GM23338 (cell line): Measurements from ENCODE around the gene IFI35. TPM values are rescaled to one million over a fixed set of nuclear protein-coding genes. Genes with fewer than 3 reads are reported as not detected.
A peak's percentile ranks its signal among the peaks of the same experiment; 100 is the strongest.

ENCODE experiments used
- ATAC-seq: fragments of 200-7000 bp; cut with Tn5 transposase; 3 replicates; pipeline ENCODE4 v1.9.1; 2020
- DNase-seq: peaks from one replicate; pipeline ENCODE4 v3.0.0-alpha.2; 2015; ENCODE audit warnings: low spot score
- H2AFZ ChIP-seq: fragments of 200-600 bp; sonication (generic); 2 replicates; pipeline ENCODE4 v1.8.0; 2016; ENCODE audit warnings: antibody characterized with exemption, mild to moderate bottlenecking, moderate library complexity
- H3F3A ChIP-seq: fragments of 200-600 bp; sonication (generic); replicated peaks from 2 replicates; pipeline ENCODE4 v1.8.0; 2017; ENCODE audit warnings: antibody characterized with exemption, mixed run types, low read depth
- H3K27ac ChIP-seq: fragments of 200-600 bp; sonication (generic); 2 replicates; pipeline ENCODE4 v1.6.1; 2016; ENCODE audit warnings: low read depth
- H3K27me3 ChIP-seq: fragments of 200-600 bp; sonication (generic); 2 replicates; pipeline ENCODE4 v1.8.0; 2016; ENCODE audit warnings: mild to moderate bottlenecking, mixed run types, moderate library complexity; ENCODE audit not compliant: insufficient read depth
- H3K36me3 ChIP-seq: fragments of 200-600 bp; sonication (generic); 2 replicates; pipeline ENCODE4 v1.8.0; 2016; ENCODE audit warnings: mild to moderate bottlenecking; ENCODE audit not compliant: insufficient read depth
- H3K4me1 ChIP-seq: fragments of 200-600 bp; sonication (generic); 2 replicates; pipeline ENCODE4 v1.8.0; 2016; ENCODE audit warnings: mild to moderate bottlenecking, moderate library complexity; ENCODE audit not compliant: insufficient read depth
- H3K4me2 ChIP-seq: fragments of 200-600 bp; sonication (generic); 2 replicates; pipeline ENCODE4 v1.7.1; 2017; ENCODE audit warnings: mixed run types
- H3K4me3 ChIP-seq: fragments of 200-600 bp; sonication (generic); 2 replicates; pipeline ENCODE4 v1.6.1; 2016; ENCODE audit warnings: mixed run types
- H3K79me2 ChIP-seq: fragments of 200-600 bp; sonication (generic); replicated peaks from 2 replicates; pipeline ENCODE4 v1.8.0; 2017; ENCODE audit warnings: mild to moderate bottlenecking; ENCODE audit not compliant: insufficient read depth
- H3K9me2 ChIP-seq: fragments of 200-600 bp; sonication (generic); 2 replicates; pipeline ENCODE4 v1.8.0; 2017; ENCODE audit not compliant: insufficient read depth
- H4K20me1 ChIP-seq: fragments of 200-600 bp; sonication (generic); replicated peaks from 2 replicates; pipeline ENCODE4 v1.8.0; 2017; ENCODE audit warnings: mild to moderate bottlenecking; ENCODE audit not compliant: insufficient read depth
- H3K27ac Mint-ChIP-seq: 2 replicates; pipeline ENCODE4 v1.8.0; 2020; ENCODE audit warnings: inconsistent platforms, mild to moderate bottlenecking, moderate library complexity, mixed read lengths
- H3K27me3 Mint-ChIP-seq: 3 replicates; pipeline ENCODE4 v1.8.0; 2022; ENCODE audit warnings: low read depth, mild to moderate bottlenecking, moderate library complexity, mixed read lengths, inconsistent platforms; ENCODE audit not compliant: insufficient read depth, poor library complexity
- H3K36me3 Mint-ChIP-seq: 3 replicates; pipeline ENCODE4 v1.8.0; 2021; ENCODE audit warnings: low read depth, mild to moderate bottlenecking, inconsistent platforms, moderate library complexity, mixed read lengths
- H3K4me1 Mint-ChIP-seq: 3 replicates; pipeline ENCODE4 v1.8.0; 2020; ENCODE audit warnings: mild to moderate bottlenecking, inconsistent platforms, mixed read lengths
- H3K4me3 Mint-ChIP-seq: 3 replicates; pipeline ENCODE4 v1.8.0; 2021; ENCODE audit warnings: moderate library complexity, mild to moderate bottlenecking, inconsistent platforms, mixed read lengths
- H3K9me3 Mint-ChIP-seq: 3 replicates; pipeline ENCODE4 v1.8.0; 2020; ENCODE audit warnings: moderate library complexity, mild to moderate bottlenecking, inconsistent platforms, mixed read lengths
- CREB1 ChIP-seq: fragments of 250-450 bp; sonication (Bioruptor Pico); IDR thresholded peaks from 2 replicates; pipeline ENCODE4 v1.5.0; 2020; ENCODE audit warnings: low read depth, mild to moderate bottlenecking, moderate library complexity
- EZH2 ChIP-seq: fragments of 200-600 bp; sonication (generic); IDR thresholded peaks from one replicate; pipeline ENCODE4 v1.8.0; 2017; ENCODE audit warnings: antibody characterized with exemption, mild to moderate bottlenecking, low read depth; ENCODE audit not compliant: unreplicated experiment
- JUNB ChIP-seq: IDR thresholded peaks from one replicate; pipeline ENCODE4 v1.6.1; 2016; ENCODE audit warnings: antibody characterized with exemption; ENCODE audit not compliant: unreplicated experiment
- NANOG ChIP-seq: IDR thresholded peaks from 2 replicates; pipeline ENCODE4 v1.6.1; 2016; ENCODE audit warnings: antibody characterized with exemption, borderline replicate concordance
- POLR2AphosphoS5 ChIP-seq: IDR thresholded peaks from 2 replicates; pipeline ENCODE4 v1.6.1; 2016; ENCODE audit warnings: antibody characterized with exemption, low read depth
- STAT1 ChIP-seq: IDR thresholded peaks from one replicate; pipeline ENCODE4 v1.6.1; 2016; ENCODE audit warnings: antibody characterized with exemption; ENCODE audit not compliant: unreplicated experiment
- ZNF331 ChIP-seq: fragments of 250-450 bp; sonication (Bioruptor Pico); IDR thresholded peaks from 2 replicates; pipeline ENCODE4 v1.5.0; 2020; ENCODE audit warnings: low read depth, mild to moderate bottlenecking, moderate library complexity
- polyA plus RNA-seq: library from polyadenylated mRNA; unstranded; fragments of >200 nt; fragmentation: Nextera tagmentation; extraction: Ambion mirVana; gene quantifications from 2 replicates; pipeline ENCODE4 v1.2.1, GENCODE V29; 2016
- total RNA-seq: library from RNA; depleted of rRNA; stranded (reverse); fragments of >200 nt; shearing (Covaris generic); gene quantifications from 2 replicates; pipeline ENCODE4 v1.2.3, GENCODE V29; 2014
- TF ChIP-seq, protein P1 (sequence below), 2 experiments: fragments of 200-600 bp in 1 of 2; sonication (generic) in 1 of 2; conservative IDR thresholded peaks; 2 replicates each; pipeline versions ENCODE4 v1.5.1 to v1.6.1; 2016 to 2017; ENCODE audit warnings: antibody characterized with exemption in 2 of 2, low read depth in 2 of 2, mild to moderate bottlenecking in 2 of 2, moderate library complexity in 1 of 2
- TF ChIP-seq, protein P2 (sequence below): fragments of 250-450 bp; sonication (Bioruptor Pico); IDR thresholded peaks from 2 replicates; pipeline ENCODE4 v1.5.0; 2020; ENCODE audit warnings: mild to moderate bottlenecking, moderate library complexity
- TF ChIP-seq, protein P3 (sequence below): IDR thresholded peaks from 2 replicates; pipeline ENCODE4 v1.6.1; 2016; ENCODE audit warnings: antibody characterized with exemption

Gene IFI35
- total and polyA plus RNA-seq, 2 experiments from 2014 or later, result 1.8 to 2.3 TPM

DNA sequence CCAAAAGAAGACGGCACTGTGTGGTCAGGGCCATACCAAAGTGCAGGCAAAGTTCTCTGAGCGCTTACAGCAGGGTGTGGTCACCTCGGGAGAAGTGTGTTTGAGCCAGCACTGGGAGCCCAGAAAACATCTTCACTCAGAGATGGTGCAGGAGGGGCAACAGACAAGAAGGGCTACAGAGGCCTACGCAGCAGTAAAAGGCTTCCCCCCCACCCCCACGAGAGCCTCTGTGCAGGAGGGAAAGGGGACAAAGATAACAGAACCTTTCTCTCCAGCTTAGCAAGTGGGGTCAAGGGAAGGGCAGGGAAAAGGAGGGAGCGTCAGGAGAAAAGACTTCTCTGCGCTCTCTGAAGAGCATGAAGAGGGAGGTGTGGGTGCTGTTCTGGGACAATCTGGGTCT, 12.8 kb downstream of the IFI35 start:
- peaks cover 43% of the 10 kb centered on the region for H3K4me1 Mint-ChIP-seq
- peaks cover 10% of the 10 kb centered on the region for H3K27me3 Mint-ChIP-seq
- peaks cover 34% of the 10 kb centered on the region for H3K79me2 ChIP-seq
- H3K36me3 ChIP-seq, result peaks cover 9% of the 10 kb centered on the region; the same call in 1 of the 2 replicates
- ATAC-seq (no peak), DNase-seq (no peak)
- peaks cover 52% of the 10 kb centered on the region for H3K36me3 Mint-ChIP-seq
- H3K27ac ChIP-seq, result no peak overlapping the region
- no peak overlapping the region for H3K4me3 ChIP-seq
- no peaks in the 10 kb centered on the region for H3K9me3 Mint-ChIP-seq
- peak overlapping the region; percentile 95 for H3K4me3 Mint-ChIP-seq
- no peak overlapping the region for H2AFZ ChIP-seq
- H3K9me2 ChIP-seq, result no peaks in the 10 kb centered on the region
- peak overlapping the region; percentile 97 for H3K4me2 ChIP-seq
- H3K27ac Mint-ChIP-seq, result peak overlapping the region; percentile 91
- H3F3A ChIP-seq, result peaks cover 12% of the 10 kb centered on the region; the same call in 1 of the 2 replicates
- peaks cover 28% of the 10 kb centered on the region for H3K4me1 ChIP-seq
- TF ChIP-seq CREB1 (CRISPR knock-in tag), result no peak
- no peak for TF ChIP-seq STAT1
- H3K27me3 ChIP-seq, result no peaks in the 10 kb centered on the region
- peaks cover 10% of the 10 kb centered on the region for H4K20me1 ChIP-seq

DNA sequence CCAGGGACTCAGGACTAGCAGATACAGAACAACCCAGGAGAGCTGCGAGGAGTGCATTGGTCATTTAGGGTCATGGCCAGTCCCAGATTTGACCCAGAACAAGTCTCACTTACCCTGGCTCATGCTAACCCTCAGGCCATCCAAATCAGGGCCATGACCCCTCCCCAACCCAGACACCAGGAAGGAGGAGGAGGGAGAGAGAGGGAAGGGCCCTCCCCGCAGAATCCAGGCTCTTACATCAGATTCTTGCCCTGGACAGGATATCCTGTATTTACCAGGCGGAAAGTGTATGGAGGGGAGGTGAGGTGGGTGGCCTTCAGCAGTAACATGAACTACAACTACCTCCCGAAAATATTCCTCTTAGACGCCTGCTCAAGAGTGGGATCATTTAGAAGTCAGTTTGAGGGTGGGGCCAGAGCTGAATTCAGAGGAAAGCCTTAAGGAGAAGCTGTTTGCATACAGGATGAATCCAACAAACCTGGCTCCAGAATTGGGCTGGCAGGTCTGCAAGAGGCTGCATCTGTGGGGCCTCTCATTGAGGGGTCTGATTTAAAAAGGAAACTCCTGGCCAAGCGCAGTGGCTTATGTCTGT, 13.5 kb downstream of the IFI35 start:
- Histone ChIP-seq H3K36me3 (peaks cover 9% of the 10 kb centered on the region; the same call in 1 of the 2 replicates), H3K9me2 (no peaks in the 10 kb centered on the region), H3K4me2 (peak overlapping the region; percentile 97), H3K27me3 (no peaks in the 10 kb centered on the region), H3K4me1 (peaks cover 22% of the 10 kb centered on the region), H3K4me3 (peak overlapping the region; percentile 98), H3K27ac (peak overlapping the region; percentile 85; the same call in 1 of the 2 replicates), H4K20me1 (peaks cover 10% of the 10 kb centered on the region), H2AFZ (no peak overlapping the region), H3K79me2 (peaks cover 34% of the 10 kb centered on the region), H3F3A (peaks cover 15% of the 10 kb centered on the region; the same call in 1 of the 2 replicates)
- Mint-ChIP-seq H3K4me3 (peak overlapping the region; percentile 95), H3K4me1 (peaks cover 36% of the 10 kb centered on the region), H3K9me3 (no peaks in the 10 kb centered on the region), H3K36me3 (peaks cover 45% of the 10 kb centered on the region), H3K27ac (peak overlapping the region; percentile 91), H3K27me3 (peaks cover 15% of the 10 kb centered on the region)
- DNase-seq (no peak), ATAC-seq (no peak)
- TF ChIP-seq EZH2 (no peak), POLR2AphosphoS5 (no peak), JUNB (no peak), NANOG (no peak), ZNF331 (CRISPR knock-in tag) (no peak), CREB1 (CRISPR knock-in tag) (no peak)
- TF ChIP-seq, protein P1, sequence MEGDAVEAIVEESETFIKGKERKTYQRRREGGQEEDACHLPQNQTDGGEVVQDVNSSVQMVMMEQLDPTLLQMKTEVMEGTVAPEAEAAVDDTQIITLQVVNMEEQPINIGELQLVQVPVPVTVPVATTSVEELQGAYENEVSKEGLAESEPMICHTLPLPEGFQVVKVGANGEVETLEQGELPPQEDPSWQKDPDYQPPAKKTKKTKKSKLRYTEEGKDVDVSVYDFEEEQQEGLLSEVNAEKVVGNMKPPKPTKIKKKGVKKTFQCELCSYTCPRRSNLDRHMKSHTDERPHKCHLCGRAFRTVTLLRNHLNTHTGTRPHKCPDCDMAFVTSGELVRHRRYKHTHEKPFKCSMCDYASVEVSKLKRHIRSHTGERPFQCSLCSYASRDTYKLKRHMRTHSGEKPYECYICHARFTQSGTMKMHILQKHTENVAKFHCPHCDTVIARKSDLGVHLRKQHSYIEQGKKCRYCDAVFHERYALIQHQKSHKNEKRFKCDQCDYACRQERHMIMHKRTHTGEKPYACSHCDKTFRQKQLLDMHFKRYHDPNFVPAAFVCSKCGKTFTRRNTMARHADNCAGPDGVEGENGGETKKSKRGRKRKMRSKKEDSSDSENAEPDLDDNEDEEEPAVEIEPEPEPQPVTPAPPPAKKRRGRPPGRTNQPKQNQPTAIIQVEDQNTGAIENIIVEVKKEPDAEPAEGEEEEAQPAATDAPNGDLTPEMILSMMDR (conservative IDR thresholded peaks at IDR 0.05; ENCODE audit: low read depth in 2 of 2), result no peak
- TF ChIP-seq, protein P2, sequence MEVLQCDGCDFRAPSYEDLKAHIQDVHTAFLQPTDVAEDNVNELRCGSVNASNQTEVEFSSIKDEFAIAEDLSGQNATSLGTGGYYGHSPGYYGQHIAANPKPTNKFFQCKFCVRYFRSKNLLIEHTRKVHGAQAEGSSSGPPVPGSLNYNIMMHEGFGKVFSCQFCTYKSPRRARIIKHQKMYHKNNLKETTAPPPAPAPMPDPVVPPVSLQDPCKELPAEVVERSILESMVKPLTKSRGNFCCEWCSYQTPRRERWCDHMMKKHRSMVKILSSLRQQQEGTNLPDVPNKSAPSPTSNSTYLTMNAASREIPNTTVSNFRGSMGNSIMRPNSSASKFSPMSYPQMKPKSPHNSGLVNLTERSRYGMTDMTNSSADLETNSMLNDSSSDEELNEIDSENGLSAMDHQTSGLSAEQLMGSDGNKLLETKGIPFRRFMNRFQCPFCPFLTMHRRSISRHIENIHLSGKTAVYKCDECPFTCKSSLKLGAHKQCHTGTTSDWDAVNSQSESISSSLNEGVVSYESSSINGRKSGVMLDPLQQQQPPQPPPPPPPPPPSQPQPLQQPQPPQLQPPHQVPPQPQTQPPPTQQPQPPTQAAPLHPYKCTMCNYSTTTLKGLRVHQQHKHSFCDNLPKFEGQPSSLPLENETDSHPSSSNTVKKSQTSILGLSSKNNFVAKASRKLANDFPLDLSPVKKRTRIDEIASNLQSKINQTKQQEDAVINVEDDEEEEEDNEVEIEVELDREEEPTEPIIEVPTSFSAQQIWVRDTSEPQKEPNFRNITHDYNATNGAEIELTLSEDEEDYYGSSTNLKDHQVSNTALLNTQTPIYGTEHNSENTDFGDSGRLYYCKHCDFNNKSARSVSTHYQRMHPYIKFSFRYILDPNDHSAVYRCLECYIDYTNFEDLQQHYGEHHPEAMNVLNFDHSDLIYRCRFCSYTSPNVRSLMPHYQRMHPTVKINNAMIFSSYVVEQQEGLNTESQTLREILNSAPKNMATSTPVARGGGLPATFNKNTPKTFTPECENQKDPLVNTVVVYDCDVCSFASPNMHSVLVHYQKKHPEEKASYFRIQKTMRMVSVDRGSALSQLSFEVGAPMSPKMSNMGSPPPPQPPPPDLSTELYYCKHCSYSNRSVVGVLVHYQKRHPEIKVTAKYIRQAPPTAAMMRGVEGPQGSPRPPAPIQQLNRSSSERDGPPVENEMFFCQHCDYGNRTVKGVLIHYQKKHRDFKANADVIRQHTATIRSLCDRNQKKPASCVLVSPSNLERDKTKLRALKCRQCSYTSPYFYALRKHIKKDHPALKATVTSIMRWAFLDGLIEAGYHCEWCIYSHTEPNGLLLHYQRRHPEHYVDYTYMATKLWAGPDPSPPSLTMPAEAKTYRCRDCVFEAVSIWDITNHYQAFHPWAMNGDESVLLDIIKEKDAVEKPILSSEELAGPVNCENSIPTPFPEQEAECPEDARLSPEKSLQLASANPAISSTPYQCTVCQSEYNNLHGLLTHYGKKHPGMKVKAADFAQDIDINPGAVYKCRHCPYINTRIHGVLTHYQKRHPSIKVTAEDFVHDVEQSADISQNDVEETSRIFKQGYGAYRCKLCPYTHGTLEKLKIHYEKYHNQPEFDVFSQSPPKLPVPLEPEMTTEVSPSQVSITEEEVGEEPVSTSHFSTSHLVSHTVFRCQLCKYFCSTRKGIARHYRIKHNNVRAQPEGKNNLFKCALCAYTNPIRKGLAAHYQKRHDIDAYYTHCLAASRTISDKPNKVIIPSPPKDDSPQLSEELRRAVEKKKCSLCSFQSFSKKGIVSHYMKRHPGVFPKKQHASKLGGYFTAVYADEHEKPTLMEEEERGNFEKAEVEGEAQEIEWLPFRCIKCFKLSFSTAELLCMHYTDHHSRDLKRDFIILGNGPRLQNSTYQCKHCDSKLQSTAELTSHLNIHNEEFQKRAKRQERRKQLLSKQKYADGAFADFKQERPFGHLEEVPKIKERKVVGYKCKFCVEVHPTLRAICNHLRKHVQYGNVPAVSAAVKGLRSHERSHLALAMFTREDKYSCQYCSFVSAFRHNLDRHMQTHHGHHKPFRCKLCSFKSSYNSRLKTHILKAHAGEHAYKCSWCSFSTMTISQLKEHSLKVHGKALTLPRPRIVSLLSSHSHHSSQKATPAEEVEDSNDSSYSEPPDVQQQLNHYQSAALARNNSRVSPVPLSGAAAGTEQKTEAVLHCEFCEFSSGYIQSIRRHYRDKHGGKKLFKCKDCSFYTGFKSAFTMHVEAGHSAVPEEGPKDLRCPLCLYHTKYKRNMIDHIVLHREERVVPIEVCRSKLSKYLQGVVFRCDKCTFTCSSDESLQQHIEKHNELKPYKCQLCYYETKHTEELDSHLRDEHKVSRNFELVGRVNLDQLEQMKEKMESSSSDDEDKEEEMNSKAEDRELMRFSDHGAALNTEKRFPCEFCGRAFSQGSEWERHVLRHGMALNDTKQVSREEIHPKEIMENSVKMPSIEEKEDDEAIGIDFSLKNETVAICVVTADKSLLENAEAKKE (CRISPR knock-in tag), result no peak
- TF ChIP-seq, protein P3, sequence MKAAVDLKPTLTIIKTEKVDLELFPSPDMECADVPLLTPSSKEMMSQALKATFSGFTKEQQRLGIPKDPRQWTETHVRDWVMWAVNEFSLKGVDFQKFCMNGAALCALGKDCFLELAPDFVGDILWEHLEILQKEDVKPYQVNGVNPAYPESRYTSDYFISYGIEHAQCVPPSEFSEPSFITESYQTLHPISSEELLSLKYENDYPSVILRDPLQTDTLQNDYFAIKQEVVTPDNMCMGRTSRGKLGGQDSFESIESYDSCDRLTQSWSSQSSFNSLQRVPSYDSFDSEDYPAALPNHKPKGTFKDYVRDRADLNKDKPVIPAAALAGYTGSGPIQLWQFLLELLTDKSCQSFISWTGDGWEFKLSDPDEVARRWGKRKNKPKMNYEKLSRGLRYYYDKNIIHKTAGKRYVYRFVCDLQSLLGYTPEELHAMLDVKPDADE, result no peak
